ENCODE results near the gene DDX51.

Gene DDX51

DNA sequence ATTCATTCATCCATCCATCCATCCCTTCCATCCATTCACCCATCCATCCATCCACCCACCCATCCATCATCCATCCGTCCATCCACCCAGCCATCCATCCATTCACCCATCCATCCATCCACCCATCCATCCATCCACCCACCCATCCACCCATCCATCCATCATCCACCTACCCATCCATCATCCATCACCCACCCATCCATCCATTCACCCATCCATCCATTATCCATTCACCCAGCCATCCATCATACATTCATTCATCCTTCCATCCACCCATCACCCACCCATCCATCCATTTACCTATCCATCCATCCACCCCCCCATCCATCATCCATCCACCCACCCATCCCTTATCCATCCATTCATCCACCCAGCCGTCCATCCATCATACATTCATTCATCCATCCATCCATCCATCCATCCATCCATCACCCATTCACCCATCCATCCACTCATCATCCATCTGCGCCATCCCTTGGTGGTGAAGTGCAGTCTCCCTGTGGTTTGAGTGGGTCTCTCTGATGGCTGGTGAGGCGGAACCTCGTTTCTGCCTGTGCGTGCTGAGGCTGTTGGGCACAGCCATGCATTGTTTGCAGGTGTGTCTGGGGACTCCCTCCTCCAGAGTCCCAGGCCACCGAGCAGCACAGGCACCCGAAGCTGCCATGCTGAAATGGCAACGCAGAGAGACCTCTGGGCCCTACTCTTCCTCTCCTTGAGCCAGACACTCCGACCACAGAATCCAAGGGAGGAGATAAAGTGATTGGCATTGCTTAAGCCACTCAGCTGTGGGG is 22.9 kb upstream of the DDX51 start:
- DNase-seq: no peak

DNA sequence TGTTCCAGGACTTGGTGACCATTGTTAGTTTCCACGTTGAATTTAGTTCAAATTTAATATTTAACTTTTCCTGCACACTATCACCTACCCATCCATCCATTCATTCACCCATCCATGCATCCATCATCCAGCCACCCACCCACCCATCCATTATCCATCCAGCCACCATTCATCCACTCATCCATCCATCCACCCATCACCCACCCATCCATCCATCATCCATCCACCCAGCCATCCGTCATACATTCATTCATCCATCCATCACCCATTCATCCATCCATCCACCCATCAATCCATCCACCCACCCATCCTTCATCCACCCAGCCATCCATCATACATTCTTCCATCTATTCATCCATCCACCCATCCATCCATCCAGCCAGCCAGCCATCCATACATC is 22.0 kb upstream of the DDX51 start:
- no peak for DNase-seq

DNA sequence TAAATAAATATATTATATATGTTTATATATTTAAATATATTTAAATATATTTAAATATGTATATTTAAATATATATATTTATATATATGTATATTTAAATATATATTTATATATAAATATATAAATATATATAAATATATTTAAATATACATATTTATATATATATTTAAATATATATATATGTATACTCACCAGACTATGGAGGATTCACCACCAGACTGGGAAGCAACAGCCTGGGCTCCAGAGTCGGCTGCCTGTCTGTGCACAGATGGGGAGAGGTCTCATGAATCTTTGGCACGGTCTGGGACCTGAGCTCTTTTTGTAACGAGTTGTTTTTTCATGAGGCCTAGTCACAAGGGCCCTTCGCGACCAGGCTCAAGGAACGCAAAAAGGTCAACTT is 21.5 kb upstream of the DDX51 start:
- DNase-seq: no peak

DNA sequence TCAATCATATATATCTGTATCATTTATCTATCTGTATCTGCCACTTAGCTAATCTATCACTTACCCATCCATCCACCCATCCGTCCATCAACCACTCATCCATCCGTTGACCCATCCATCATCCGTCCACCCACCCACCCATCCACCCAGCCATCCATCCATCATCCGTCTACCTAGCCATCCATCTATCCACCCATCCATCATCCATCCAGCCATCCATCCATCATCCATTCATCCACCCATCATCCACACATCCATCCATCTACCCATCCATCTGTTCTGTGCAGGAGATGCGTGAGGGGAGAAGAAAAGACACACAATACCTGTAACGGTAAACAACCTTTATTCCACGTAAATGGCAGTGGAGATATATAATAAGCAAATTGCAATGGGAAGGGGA is 20.3 kb upstream of the DDX51 start:
- DNase-seq: no peak

DNA sequence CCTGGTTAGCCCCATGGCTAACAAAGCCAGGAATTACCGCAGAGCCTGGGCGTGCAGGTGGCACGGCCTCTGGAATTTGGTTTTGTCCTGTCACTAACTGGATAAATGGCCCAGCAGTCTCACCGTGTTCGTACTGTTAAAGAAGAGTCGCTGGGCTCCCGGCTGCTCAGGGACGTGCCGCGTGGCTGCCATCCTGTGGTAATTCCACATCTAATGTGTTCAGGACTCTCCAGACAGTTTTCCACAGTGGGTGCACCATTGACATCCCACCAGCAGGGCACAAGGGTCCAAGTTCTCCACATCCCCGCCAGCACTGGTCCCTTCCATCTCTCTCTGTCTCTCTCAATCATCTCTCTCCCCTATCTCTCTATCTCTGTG is 19.8 kb upstream of the DDX51 start:
- no peak for DNase-seq

DNA sequence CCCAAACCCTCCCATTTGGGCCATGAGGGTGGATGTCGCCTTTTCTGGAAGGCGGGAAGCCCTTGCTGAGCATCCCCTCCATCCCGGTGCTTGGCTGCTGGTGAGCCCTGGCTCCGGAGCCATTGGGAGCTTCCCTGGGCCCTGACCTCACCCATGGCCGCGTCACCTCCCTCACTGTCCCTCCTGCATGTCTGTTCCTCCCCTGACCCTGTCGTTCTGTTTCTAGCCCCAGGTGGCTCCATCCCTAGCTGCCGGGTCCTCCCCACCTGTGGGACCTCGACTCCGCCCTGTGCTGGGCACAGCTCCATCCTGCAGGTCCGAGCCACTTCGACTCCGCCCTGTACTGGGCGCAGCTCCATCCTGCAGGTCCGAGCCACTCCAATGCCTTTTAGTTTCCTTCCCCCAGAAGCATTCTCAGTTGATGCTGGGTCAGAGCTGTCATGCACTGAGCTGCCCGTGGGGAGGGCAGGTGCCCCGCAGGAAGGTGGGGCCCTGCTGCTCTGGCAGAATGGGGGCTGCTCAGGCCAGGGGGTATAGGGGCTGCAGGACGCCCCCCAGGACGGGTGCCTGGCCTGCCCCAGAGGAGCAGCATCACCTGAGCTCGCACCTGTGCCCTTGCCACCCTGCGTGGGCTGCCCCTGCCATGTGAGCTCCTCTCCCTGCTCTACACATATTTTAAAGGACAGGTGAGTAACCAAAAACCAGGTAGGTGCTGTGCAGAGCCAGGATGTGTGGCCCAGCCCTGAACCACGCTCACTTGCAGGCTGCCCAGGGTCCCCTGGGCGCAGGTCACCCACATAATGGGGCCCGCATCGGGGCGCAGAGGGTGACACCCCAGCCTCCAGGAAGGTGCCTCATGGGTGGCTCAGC is 19.2 kb upstream of the DDX51 start:
- DNase-seq: no peak

DNA sequence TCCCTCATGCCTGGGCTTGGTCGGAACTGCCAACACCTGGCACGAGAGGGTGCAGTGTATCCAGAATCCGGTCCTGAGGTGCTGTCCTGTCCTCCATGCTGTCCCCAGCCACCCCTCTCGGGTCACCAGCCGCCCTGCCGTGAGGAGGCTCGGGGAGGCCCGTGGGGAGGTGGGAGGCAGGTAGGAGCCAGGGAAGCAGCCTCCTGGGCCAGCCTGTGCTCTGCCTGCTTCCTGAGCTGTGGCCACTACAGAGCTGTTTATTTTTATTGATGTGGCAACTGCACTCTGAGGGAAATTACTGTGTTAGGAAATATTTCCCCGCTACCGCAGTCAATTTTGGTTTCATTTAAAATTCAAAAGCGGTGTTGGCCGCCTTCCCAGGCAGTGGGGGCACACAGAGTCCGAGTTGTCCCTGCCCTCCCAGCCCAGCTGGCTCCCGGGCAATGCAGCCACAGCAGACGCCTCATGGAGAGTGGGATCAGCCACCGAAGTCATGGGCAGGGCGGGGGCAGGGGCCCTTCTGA is 18.5 kb upstream of the DDX51 start:
- DNase-seq: no peak

DNA sequence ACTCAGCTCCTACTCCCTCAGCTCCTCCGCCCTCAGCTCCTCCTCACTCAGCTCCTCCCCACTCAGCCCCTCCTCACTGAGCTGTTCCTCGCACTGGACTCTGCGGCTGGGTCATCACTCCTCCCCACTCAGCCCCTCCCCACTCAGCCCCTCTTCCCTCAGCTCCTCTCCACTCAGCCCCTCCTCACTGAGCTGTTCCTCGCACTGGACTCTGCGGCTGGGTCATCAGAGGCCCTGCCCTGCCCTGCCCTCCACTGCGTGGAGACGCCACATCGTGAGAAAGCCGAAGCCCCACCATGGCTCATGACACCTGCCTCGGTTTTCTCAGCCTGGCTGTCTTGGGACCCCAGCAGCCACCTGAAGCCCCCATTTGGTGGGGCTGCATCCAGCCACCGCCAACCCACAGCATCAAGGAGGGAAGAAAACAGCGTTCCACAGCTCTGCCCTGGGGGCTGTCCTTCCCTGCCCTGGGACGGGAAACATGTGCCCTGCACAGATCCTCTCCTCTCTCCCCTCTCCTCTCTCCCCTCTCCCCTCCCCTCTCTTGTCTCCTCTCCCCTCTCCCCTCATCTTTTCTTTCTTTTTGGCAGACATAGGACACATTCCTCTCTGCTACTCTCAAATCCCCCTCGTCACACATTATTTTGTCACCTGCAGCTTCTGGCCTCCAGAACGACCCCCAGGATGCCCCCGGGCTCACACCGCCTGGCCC is 17.8 kb upstream of the DDX51 start:
- no peak for DNase-seq

DNA sequence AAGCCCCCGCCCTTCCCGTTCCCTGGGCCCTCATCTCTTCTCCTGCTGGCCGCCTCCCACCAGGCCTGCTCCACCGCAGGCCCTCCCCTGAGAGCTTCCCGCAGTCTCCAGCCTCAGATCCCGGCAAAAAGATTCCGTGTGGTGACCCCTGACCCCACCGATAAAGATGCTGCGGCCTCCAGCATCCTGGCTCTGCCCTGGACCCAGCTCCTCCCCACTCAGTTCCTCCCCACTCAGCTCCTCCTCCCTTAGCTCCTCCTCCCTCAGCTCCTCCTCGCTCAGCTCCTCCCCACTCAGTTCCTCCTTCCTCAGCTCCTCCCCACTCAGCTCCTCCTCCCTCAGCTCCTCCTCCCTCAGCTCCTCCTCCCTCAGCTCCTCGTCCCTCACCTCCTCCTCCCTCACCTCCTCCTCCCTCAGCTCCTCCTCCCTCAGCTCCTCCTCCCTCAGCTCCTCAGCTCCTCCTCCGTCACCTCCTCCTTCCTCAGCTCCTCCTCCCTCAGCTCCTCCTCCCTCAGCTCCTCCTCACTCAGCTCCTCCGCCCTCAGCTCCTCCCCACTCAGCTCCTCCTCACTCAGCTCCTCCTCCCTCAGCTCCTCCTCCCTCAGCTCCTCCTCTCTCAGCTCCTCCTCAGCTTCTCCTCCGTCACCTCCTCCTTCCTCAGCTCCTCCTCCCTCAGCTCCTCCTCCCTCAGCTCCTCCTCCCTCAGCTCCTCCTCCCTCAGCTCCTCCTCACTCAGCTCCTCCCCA is 17.1 kb upstream of the DDX51 start:
- DNase-seq: no peak

DNA sequence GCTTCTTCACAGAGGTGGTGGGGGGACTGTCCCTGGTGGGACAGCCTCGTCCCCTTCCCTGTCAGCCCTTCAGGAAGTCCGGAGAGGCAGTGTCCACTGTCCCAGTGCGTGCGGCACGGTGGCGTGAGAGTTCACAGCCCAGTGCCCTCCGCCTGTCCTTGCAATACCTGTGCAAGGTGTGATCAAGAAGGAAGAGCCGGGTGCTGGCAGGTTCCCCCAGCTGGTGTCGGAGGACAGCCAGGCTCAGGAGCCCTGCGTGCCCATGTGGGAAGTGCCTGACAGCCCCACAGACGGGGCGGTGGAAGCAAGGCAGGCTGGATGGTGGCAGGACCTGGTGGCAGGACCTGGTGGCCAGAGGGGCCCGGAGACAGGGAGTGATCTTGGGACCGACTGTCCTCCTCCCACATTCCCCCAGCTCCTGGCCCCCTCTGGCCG is 16.5 kb upstream of the DDX51 start:
- no peak for DNase-seq

DNA sequence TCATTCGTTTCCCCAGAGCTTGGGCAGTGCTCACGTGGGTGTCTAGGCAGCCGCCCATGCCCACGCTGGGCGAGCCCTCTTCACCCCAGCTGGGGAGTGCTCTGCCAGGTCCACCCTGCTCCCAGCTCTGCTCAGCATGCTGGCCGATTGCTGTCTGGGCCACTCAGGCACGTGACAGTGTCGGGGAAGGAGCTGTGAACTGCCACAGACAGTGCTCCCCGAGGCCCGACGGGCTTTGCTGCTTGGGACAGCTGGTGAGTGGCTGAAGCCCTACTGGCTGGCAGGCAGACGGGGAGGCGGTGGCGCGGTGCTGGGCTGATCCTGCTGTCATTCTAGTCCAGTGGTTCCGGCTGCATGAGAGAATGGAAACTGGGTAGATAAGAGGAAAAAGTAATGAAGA is 15.9 kb upstream of the DDX51 start:
- no peak for DNase-seq

DNA sequence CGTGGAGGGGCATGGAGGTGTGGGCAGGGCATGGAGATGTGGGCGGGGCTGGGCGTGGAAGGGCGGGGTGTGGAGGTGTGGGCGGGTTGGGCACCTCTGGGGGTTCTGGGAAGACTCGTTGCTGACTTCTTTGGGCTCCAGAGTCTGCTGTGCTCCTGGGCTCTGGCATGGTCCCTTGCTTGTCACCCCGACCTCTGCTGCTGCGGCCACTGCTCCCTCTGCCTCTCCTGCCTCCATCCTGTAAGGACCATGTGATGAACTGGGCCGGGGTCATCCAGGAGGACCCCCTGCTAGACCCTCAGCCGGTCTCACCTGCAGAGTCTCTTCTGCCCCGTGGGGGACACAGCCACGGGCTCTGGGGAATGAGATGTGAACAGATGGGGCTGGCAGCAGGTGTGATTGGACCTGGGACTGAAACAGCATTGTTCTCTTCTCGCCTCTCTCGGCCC is 15.5 kb upstream of the DDX51 start:
- no peak for DNase-seq

DNA sequence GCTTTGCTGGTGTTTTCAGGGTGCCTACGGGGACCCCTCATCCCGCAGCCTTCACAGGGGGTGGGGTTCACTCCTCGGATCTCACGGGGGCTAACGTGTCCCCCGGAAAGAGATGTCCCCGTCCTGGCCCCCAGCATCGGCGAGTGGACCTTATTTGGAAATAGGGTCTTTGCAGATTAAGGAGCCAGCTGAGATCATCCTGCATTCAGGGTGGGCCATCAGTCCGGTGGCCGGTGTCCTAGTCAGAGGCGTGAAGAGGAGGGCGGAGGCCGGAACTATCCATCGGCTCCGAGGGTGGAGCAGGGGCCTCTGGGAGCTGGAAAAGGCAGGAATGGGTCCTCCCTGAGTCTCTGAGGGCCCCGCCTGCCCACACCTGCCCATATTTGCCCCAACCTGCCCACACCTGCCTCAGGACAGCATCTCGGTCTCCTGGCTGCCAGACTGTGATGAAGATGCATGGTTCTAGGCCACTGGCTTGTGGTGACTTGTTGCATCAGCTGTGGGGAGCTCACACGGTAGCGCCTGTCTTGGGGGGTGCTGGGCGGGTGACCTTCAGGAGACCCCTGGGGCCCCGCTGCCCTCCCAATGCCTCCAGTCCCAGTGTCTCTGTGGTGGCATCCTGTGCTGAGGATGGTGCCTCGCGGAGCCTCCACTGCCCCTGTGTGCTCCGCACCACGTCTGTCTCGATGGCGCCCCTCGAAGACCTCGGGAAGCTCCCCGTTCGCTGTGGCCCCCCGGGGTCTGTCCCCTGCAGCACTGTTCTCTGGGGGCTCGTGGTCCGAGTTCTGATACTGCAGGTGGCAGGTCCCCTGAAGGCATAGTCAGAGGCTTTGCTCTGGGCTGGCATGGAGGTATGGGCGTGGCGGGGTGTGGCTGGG is 14.8 kb upstream of the DDX51 start:
- DNase-seq: no peak

DNA sequence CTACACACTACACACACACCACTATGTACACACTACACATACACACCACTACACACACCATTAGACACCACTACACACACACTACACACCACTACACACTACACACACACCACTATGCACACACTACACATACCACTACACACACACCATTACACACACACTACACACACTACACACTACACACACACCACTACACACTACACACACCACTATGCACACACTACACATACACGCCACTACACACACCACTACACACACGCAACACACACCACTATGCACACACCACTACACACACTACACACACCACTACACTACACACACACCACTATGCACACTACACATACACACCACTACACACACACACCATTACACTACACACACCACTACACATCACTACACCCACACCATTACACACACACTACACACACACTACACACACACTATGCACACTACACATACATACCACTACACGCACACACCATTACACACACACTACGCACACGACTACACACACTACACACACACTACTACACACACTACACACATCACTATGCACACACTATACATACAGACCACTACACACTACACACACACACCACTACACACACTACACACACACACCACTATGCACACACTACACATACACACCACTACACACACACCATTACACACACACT is 13.8 kb upstream of the DDX51 start:
- DNase-seq: no peak

DNA sequence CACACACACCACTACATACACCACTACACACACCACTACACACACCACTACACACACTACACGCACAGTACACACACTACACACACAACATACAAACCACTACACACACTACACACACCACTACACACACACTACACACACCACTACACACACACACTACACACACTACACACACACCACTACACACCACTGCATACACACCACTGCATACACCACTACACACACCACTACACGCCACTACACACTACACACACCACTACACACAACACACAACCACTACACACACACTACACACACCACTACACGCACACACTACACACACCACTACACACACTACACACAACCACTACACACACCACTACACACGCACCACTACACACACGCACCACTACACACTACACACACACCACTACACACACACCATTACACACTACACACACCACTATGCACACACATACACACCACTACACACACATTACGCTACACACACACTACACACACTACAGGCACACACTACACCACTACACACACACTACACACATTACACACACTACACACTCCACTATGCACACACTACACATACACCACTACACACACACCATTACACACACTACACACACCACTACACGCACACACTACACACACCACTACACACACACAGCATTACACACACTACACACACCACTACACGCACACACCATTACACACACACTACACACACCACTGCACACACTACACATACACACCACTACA is 12.6 kb upstream of the DDX51 start:
- DNase-seq: no peak

DNA sequence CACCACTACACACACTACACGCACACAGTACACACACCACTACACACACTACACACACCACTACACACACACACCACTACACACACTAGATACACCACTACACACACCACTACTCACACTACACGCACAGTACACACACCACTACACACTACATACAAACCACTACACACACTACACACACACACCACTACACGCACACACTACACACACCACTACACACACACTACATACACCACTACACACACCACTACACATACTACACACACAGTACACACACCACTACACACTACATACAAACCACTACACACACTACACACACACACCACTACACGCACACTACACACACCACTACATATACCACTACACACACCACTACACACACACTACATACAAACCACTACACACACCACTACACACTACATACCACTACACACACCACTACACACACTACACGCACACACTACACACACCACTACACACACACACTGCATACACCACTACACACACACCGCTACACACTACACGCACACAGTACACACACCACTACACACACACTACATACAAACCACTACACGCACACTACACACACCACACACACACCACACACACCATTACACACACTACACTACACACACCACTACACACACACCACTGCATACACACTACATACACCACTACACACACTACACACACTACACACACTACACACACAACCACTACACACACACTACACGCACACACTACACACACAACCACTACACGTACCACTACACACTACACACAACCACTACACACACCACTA is 11.9 kb upstream of the DDX51 start:
- DNase-seq: no peak

DNA sequence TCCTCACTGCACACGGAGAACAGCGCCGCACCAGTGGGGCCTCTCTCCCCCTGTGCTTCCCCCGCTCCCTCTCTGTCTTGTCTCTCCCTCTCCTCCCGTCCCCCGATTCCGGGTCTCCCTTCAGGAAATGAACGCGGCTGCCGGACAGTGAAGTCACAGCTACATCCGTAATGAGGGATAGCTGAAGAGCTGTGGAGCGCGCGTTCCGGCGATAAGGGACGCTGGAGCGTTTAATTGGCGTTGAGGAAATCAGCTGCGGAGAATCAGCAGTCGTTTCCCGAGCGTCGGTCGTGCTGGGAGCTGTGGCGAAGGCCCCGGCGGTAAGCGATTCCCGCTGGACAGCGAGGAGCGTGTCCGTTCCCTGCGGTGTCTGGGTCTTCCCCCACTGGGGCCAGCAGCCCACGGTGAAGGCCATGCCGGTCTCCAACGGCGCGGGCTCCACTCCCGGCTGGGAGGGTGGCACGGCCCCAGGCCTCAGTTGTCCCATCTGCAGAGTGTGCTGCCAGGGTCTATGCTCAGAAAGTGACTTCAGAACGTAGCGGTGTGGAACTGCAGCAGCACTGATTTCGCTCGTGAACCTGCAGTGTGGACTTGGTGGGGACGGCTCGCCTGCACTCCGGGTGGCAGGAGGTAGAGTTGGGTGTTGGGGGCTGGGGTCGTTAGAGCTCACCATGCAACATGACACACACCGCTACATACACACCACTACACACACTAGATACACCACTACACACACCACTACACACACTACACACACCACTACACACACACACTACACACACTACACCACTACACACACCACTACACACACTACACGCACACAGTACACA is 11.0 kb upstream of the DDX51 start:
- no peak for DNase-seq

DNA sequence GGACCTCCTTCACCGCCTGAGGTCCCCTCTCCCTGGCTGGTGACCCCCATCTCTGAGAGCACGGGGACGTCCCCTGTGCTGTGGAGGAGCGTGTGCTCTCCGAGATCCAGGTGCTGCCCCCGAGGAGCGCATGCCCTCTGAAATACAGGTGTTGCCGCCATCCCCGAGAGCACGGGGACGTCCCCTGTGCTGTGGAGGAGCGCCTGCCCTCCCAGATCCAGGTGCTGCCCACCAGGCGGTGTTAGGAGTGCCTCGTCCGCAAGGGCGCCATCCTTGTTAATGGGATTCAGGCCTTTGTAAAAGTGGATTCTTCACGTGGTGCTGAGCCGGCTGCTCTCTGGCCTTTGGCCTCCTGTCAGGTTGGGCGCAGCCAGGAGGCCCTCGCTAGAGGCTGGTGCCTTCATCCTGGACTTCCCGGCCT is 10.2 kb upstream of the DDX51 start:
- DNase-seq: no peak
